GM12878 (cell line): ENCODE results near the gene MATN4. TPM values are rescaled to one million over a fixed set of nuclear protein-coding genes. Genes with fewer than 3 reads are reported as not detected.

Experiments
- ATAC-seq: fragments of 200-7000 bp; cut with Tn5 transposase; 3 replicates; pipeline ENCODE4 v1.9.1; 2020; ENCODE audit warnings: mild to moderate bottlenecking, moderate library complexity
- BruUV-seq: library from RNA; stranded (reverse); fragments of 400-500 nt; replicated peaks from 2 replicates; lab custom pipeline; 2021; lab: Mats Ljungman, UMichigan
- CTCF ChIA-PET: fragments of 300-600 bp; sonication (Branson Sonifier 250); formaldehyde crosslinking; extraction: SDS; loops from one replicate; lab custom pipeline; 2021; ENCODE audit warnings: inconsistent platforms; lab: Yijun Ruan, JAX
- POLR2A ChIA-PET: fragments of 350-600 bp; formaldehyde crosslinking; extraction: SDS; loops from one replicate; lab custom pipeline; 2021; ENCODE audit warnings: inconsistent platforms; lab: Charles Lee
- RAD21 ChIA-PET: fragments of 300-600 bp; sonication (Branson Sonifier 250); formaldehyde crosslinking; loops from one replicate; lab custom pipeline; 2023; ENCODE audit warnings: antibody characterized with exemption; ENCODE audit not compliant: unreplicated experiment; lab: Charles Lee
- SMC1A ChIA-PET: fragments of 300-600 bp; sonication (Branson Sonifier 250); formaldehyde crosslinking; loops from one replicate; lab custom pipeline; 2023; ENCODE audit not compliant: unreplicated experiment, uncharacterized antibody; lab: Charles Lee
- DNase-seq: peaks from one replicate; pipeline ENCODE4 v3.0.0-alpha.2; 2011; ENCODE audit warnings: low read depth, low spot score
- FAIRE-seq: peaks from 3 replicates; lab custom pipeline; 2011; peaks lifted over from hg19 to GRCh38; lab: Jason Lieb, UNC
- H2AFZ ChIP-seq: 2 replicates; pipeline ENCODE4 v1.6.0; 2011; ENCODE audit warnings: low read depth, low read length, control low read depth; ENCODE audit not compliant: control insufficient read depth
- H3K27ac ChIP-seq: 2 replicates; pipeline ENCODE4 v1.5.1; 2011; ENCODE audit warnings: control low read depth; ENCODE audit not compliant: control insufficient read depth, insufficient read depth
- H3K27me3 ChIP-seq, 2 experiments: replicated peaks in 1 of 2; 2 replicates each; pipeline versions ENCODE4 v1.6.0 to v1.6.1; 2011; ENCODE audit warnings: low read length in 1 of 2; ENCODE audit not compliant: control insufficient read depth in 2 of 2, insufficient read depth in 2 of 2
- H3K36me3 ChIP-seq, 2 experiments: 2 replicates each; pipeline ENCODE4 v1.5.1; 2011; ENCODE audit warnings: low read length in 1 of 2; ENCODE audit not compliant: control insufficient read depth in 2 of 2, insufficient read depth in 2 of 2
- H3K4me1 ChIP-seq: 2 replicates; pipeline ENCODE4 v1.6.1; 2011; ENCODE audit warnings: mild to moderate bottlenecking, low read length, moderate library complexity, mixed read lengths; ENCODE audit not compliant: control insufficient read depth, insufficient read depth
- H3K4me2 ChIP-seq: 2 replicates; pipeline ENCODE4 v1.6.0; 2011; ENCODE audit warnings: control low read depth; ENCODE audit not compliant: control insufficient read depth, insufficient read depth
- H3K4me3 ChIP-seq: fragments of 200-600 bp; sonication (generic); 2 replicates; pipeline ENCODE4 v1.5.1; 2016
- H3K79me2 ChIP-seq: 2 replicates; pipeline ENCODE4 v1.6.0; 2011; ENCODE audit warnings: low read length; ENCODE audit not compliant: control insufficient read depth, insufficient read depth
- H3K9ac ChIP-seq: 2 replicates; pipeline ENCODE4 v1.8.0; 2011; ENCODE audit warnings: low read length, control low read depth, mixed read lengths; ENCODE audit not compliant: control insufficient read depth, insufficient read depth
- H3K9me3 ChIP-seq: replicated peaks from 3 replicates; pipeline ENCODE4 v1.5.1; 2011; ENCODE audit warnings: mild to moderate bottlenecking, low read length; ENCODE audit not compliant: control insufficient read depth, insufficient read depth
- H4K20me1 ChIP-seq: 2 replicates; pipeline ENCODE4 v1.6.0; 2011; ENCODE audit not compliant: control insufficient read depth, insufficient read depth
- BCL11A ChIP-seq: IDR thresholded peaks from 2 replicates; pipeline ENCODE4 v1.6.1; 2011; ENCODE audit warnings: low read depth, low read length
- EED ChIP-seq: sonication (generic); IDR thresholded peaks from 2 replicates; pipeline ENCODE4 v1.6.1; 2016; ENCODE audit warnings: antibody characterized with exemption, low read depth
- JUND ChIP-seq: IDR thresholded peaks from 2 replicates; pipeline ENCODE4 v1.6.1; 2012; ENCODE audit warnings: low read depth, mild to moderate bottlenecking, low read length, improper control_type of control experiment, moderate library complexity
- MTA3 ChIP-seq: IDR thresholded peaks from 2 replicates; pipeline ENCODE4 v1.6.1; 2012; ENCODE audit warnings: low read length, inconsistent platforms, borderline replicate concordance
- NFYA ChIP-seq: IDR thresholded peaks from 2 replicates; pipeline ENCODE4 v1.6.1; 2011; ENCODE audit warnings: low read depth, mild to moderate bottlenecking, low read length, improper control_type of control experiment, borderline replicate concordance
- NR2C2 ChIP-seq: IDR thresholded peaks from 2 replicates; pipeline ENCODE4 v1.6.1; 2011; ENCODE audit warnings: borderline replicate concordance, low read depth; ENCODE audit not compliant: control insufficient read depth, insufficient read length
- SMC3 ChIP-seq: IDR thresholded peaks from 2 replicates; pipeline ENCODE4 v1.6.1; 2011; ENCODE audit warnings: low read length, improper control_type of control experiment, borderline replicate concordance
- ZBED1 ChIP-seq: IDR thresholded peaks from 2 replicates; pipeline ENCODE4 v1.6.1; 2016; ENCODE audit warnings: borderline replicate concordance
- ZNF207 ChIP-seq: fragments of 450-650 bp; IDR thresholded peaks from 2 replicates; pipeline ENCODE4 v1.6.1; 2014; ENCODE audit warnings: antibody characterized with exemption, mild to moderate bottlenecking, borderline replicate concordance
- WGBS: methylation state at CpG from one replicate; pipeline ENCODE4 v1.1.6; 2016; ENCODE audit warnings: low lambda C conversion rate; ENCODE audit not compliant: insufficient replicate concordance, insufficient coverage; ENCODE audit errors: missing lambda C conversion rate; 5-methylcytosine and 5-hydroxymethylcytosine counted together
- in situ Hi-C: fragments of 300-500 bp; cut with MboI; formaldehyde crosslinking; loops from 9 replicates; pipeline ENCODE4 v1.14.3; 2018; ENCODE audit warnings: mixed read lengths
- intact Hi-C: fragments of 100-400 bp; cut with micrococcal nuclease; formaldehyde crosslinking; loops from one replicate; pipeline ENCODE4 v1.14.2; 2022; ENCODE audit not compliant: unreplicated experiment
- polyA plus RNA-seq, 11 experiments: library from polyadenylated mRNA; depleted of rRNA in 4 of 11; unstranded in 6 of 11; stranded (reverse) in 5 of 11; fragments of >200 nt; fragmentation: Nextera tagmentation in 4 of 11; fragmentation: Illumina TruSeq in 1 of 11; extraction: Ambion mirVana in 4 of 11; extraction: Trizol in 1 of 11; gene quantifications; 1 replicate in 1 of 11; 2 replicates in 10 of 11; pipeline versions ENCODE4 v1.2.1 to v1.2.3, GENCODE V29; 2011 to 2016; ENCODE audit warnings: inconsistent platforms in 2 of 11, missing spikeins in 2 of 11, low read depth in 1 of 11
- total RNA-seq, 4 experiments: library from RNA; depleted of rRNA in 3 of 4; stranded (reverse); fragments of >200 nt in 3 of 4; fragmentation: Illumina TruSeq in 1 of 4; extraction: Trizol in 1 of 4; gene quantifications; 2 replicates each; pipeline versions ENCODE4 v1.2.1 to v1.2.3, GENCODE V29; 2013 to 2021
- TF ChIP-seq, protein P1 (sequence below): fragments of 450-650 bp; IDR thresholded peaks from 2 replicates; pipeline ENCODE4 v1.6.1; 2017; ENCODE audit warnings: mild to moderate bottlenecking, moderate library complexity
- TF ChIP-seq, protein P2 (sequence below): fragments of 450-650 bp; IDR thresholded peaks from 2 replicates; pipeline ENCODE4 v1.6.1; 2017; ENCODE audit warnings: mild to moderate bottlenecking, moderate library complexity
- TF ChIP-seq, protein P3 (sequence below): IDR thresholded peaks from 2 replicates; pipeline ENCODE4 v1.6.1; 2012; ENCODE audit warnings: low read depth, low read length, improper control_type of control experiment
- TF ChIP-seq, protein P4 (sequence below): fragments of 450-650 bp; conservative IDR thresholded peaks from 2 replicates; pipeline ENCODE4 v1.6.1; 2017; ENCODE audit warnings: mild to moderate bottlenecking, moderate library complexity

MATN4 gene
- total and polyA plus RNA-seq, 10 of the 15 experiments (the other 5 are each of a cell fraction or from before 2014, with no cell fraction given) = 0.10 to 0.15 TPM; not detected in 8

DNA sequence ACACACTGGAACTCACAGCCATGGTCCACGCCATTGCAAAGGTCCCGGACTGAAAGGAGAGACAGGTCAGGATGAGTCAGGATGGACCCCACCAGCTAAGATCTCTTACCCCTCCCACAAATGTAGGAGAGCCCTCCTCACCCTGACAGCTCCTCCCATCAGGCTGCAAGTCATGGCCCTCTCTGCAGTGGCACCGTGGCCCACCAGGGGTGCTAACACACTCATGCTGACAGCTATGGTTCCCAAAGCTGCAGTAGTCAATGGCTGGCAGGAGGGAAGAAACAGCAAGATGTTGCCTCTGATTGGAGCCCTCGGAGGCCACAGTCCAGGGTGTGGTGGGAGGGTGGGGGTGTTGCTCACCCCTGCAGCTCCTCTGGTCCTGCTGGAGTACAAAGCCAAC is 7.1 kb downstream of the MATN4 start:
- Histone ChIP-seq H2AFZ (no peak overlapping the region), H3K9ac (no peak overlapping the region), H3K27me3 (no peaks in the 10 kb centered on the region), H4K20me1 (no peaks in the 10 kb centered on the region), H3K9me3 (no peaks in the 10 kb centered on the region), H3K4me1 (peaks cover 6% of the 10 kb centered on the region; the same call in 1 of the 2 replicates), H3K4me2 (no peak overlapping the region), H3K36me3 (no peaks in the 10 kb centered on the region), H3K4me3 (no peak overlapping the region), H3K27ac (no peak overlapping the region), H3K79me2 (no peaks in the 10 kb centered on the region)
- DNase-seq (no peak), ATAC-seq (peak; percentile 98), FAIRE-seq (peak; percentile 18)
- in situ Hi-C loops = no loop called here
- intact Hi-C loops = no loop called here
- no TSS peak for BruUV-seq
- ChIA-PET POLR2A (interaction anchor here (0.6 kb wide), 1 partner anchor 46 kb away, joined by 7 read pairs; no protein-coding TSS in a partner anchor), SMC1A (interaction anchor here (0.9 to 2.8 kb wide), 5 partner anchors 9 to 136 kb away, joined by 3 to 14 read pairs (median 4); no protein-coding TSS in a partner anchor), CTCF (interaction anchor here (0.7 to 4.1 kb wide), 13 partner anchors 8 to 470 kb away, joined by 3 to 53 read pairs (median 4); no protein-coding TSS in a partner anchor), RAD21 (interaction anchor here (0.6 to 1.4 kb wide), 3 partner anchors 136 to 248 kb away, joined by 3 to 4 read pairs (median 3); partner anchors contain the start of gene WFDC5)
- 23% methylated on average over 4 of the region's 4 CpGs for WGBS
- TF ChIP-seq, protein P1, sequence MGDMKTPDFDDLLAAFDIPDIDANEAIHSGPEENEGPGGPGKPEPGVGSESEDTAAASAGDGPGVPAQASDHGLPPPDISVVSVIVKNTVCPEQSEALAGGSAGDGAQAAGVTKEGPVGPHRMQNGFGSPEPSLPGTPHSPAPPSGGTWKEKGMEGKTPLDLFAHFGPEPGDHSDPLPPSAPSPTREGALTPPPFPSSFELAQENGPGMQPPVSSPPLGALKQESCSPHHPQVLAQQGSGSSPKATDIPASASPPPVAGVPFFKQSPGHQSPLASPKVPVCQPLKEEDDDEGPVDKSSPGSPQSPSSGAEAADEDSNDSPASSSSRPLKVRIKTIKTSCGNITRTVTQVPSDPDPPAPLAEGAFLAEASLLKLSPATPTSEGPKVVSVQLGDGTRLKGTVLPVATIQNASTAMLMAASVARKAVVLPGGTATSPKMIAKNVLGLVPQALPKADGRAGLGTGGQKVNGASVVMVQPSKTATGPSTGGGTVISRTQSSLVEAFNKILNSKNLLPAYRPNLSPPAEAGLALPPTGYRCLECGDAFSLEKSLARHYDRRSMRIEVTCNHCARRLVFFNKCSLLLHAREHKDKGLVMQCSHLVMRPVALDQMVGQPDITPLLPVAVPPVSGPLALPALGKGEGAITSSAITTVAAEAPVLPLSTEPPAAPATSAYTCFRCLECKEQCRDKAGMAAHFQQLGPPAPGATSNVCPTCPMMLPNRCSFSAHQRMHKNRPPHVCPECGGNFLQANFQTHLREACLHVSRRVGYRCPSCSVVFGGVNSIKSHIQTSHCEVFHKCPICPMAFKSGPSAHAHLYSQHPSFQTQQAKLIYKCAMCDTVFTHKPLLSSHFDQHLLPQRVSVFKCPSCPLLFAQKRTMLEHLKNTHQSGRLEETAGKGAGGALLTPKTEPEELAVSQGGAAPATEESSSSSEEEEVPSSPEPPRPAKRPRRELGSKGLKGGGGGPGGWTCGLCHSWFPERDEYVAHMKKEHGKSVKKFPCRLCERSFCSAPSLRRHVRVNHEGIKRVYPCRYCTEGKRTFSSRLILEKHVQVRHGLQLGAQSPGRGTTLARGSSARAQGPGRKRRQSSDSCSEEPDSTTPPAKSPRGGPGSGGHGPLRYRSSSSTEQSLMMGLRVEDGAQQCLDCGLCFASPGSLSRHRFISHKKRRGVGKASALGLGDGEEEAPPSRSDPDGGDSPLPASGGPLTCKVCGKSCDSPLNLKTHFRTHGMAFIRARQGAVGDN = no peak
- TF ChIP-seq NR2C2 (no peak), SMC3 (no peak), BCL11A (no peak), ZBED1 (no peak), EED (no peak), ZNF207 (no peak), NFYA (no peak), JUND (no peak), MTA3 (no peak)
- TF ChIP-seq, protein P2, sequence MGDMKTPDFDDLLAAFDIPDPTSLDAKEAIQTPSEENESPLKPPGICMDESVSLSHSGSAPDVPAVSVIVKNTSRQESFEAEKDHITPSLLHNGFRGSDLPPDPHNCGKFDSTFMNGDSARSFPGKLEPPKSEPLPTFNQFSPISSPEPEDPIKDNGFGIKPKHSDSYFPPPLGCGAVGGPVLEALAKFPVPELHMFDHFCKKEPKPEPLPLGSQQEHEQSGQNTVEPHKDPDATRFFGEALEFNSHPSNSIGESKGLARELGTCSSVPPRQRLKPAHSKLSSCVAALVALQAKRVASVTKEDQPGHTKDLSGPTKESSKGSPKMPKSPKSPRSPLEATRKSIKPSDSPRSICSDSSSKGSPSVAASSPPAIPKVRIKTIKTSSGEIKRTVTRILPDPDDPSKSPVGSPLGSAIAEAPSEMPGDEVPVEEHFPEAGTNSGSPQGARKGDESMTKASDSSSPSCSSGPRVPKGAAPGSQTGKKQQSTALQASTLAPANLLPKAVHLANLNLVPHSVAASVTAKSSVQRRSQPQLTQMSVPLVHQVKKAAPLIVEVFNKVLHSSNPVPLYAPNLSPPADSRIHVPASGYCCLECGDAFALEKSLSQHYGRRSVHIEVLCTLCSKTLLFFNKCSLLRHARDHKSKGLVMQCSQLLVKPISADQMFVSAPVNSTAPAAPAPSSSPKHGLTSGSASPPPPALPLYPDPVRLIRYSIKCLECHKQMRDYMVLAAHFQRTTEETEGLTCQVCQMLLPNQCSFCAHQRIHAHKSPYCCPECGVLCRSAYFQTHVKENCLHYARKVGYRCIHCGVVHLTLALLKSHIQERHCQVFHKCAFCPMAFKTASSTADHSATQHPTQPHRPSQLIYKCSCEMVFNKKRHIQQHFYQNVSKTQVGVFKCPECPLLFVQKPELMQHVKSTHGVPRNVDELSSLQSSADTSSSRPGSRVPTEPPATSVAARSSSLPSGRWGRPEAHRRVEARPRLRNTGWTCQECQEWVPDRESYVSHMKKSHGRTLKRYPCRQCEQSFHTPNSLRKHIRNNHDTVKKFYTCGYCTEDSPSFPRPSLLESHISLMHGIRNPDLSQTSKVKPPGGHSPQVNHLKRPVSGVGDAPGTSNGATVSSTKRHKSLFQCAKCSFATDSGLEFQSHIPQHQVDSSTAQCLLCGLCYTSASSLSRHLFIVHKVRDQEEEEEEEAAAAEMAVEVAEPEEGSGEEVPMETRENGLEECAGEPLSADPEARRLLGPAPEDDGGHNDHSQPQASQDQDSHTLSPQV = no peak
- TF ChIP-seq, protein P3, sequence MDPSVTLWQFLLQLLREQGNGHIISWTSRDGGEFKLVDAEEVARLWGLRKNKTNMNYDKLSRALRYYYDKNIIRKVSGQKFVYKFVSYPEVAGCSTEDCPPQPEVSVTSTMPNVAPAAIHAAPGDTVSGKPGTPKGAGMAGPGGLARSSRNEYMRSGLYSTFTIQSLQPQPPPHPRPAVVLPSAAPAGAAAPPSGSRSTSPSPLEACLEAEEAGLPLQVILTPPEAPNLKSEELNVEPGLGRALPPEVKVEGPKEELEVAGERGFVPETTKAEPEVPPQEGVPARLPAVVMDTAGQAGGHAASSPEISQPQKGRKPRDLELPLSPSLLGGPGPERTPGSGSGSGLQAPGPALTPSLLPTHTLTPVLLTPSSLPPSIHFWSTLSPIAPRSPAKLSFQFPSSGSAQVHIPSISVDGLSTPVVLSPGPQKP = no peak
- TF ChIP-seq, protein P4, sequence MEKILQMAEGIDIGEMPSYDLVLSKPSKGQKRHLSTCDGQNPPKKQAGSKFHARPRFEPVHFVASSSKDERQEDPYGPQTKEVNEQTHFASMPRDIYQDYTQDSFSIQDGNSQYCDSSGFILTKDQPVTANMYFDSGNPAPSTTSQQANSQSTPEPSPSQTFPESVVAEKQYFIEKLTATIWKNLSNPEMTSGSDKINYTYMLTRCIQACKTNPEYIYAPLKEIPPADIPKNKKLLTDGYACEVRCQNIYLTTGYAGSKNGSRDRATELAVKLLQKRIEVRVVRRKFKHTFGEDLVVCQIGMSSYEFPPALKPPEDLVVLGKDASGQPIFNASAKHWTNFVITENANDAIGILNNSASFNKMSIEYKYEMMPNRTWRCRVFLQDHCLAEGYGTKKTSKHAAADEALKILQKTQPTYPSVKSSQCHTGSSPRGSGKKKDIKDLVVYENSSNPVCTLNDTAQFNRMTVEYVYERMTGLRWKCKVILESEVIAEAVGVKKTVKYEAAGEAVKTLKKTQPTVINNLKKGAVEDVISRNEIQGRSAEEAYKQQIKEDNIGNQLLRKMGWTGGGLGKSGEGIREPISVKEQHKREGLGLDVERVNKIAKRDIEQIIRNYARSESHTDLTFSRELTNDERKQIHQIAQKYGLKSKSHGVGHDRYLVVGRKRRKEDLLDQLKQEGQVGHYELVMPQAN = no peak
